HG03342 (cell line): ENCODE results near the gene OR52M1.
"Not testable (repeated sequence)": the region's sequence is repeated elsewhere in the genome, so short reads cannot be mapped to it uniquely, and the experiment has no call there.

Experiments
- ATAC-seq: cut with Tn5 transposase; IDR thresholded peaks from one replicate; pipeline ENCODE4 v1.9.1; 2021; ENCODE audit warnings: mild to moderate bottlenecking, moderate library complexity; ENCODE audit not compliant: unreplicated experiment

OR52M1 gene, protein sequence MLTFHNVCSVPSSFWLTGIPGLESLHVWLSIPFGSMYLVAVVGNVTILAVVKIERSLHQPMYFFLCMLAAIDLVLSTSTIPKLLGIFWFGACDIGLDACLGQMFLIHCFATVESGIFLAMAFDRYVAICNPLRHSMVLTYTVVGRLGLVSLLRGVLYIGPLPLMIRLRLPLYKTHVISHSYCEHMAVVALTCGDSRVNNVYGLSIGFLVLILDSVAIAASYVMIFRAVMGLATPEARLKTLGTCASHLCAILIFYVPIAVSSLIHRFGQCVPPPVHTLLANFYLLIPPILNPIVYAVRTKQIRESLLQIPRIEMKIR

DNA sequence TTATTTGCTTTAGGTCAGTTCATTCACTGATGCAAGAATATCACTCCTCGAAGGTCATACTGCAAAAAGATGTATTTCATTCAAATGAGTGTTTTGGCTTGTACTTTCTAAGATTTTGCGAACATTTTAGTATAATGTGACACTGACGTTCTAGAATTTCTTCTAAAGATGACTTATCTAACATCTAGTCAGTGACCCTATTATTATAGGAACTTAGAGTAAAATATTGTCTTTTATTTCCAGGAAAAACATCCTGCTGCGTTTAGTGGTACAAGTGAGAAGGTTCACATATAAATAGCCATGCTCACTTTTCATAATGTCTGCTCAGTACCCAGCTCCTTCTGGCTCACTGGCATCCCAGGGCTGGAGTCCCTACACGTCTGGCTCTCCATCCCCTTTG is at the start of gene OR52M1:
TSS of gene OR52M1 (plus strand) at position 301 of the 400 bp plus-strand sequence. CDS start at position 301, 0 bp downstream.
- ATAC-seq: no peak

DNA sequence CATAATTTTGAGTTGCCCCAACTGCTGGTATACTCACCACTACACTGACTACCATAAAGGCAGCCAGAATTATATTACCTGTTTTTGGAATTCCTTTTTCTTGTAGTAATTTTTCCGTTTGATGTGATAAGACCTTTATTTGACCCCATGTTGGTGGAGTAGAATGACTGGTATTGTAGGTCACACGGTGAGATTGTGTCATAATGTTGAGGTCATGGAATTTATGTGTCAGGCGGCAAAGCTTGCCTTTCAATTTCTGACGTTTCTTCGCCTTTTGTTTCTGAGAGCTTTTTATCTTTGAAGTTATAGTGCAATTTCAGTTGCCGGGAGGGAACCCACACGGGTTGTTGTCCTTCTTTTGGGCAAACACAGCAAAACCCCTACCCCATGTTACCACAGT is 49.5 kb upstream of the OR52M1 start:
- no peak for ATAC-seq

DNA sequence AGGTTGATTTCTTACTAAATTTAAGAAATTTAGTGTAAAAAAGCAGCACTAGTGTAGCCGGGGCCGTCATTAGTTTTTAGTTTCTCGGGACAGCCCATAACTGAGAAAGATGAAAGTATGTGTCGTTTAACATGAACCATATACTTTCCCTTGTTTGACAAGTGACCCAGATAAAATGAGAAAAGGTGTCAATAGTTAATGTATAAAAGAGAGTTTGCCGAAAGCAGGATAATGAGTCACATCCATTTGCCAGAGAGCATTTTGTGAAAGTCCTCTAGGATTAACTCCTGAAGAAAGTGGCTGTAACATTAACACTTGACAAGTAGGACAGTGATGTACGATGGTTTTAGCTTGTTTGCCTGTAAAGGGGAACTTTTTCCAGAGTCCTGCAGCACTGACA is 49.0 kb upstream of the OR52M1 start:
- no peak for ATAC-seq

DNA sequence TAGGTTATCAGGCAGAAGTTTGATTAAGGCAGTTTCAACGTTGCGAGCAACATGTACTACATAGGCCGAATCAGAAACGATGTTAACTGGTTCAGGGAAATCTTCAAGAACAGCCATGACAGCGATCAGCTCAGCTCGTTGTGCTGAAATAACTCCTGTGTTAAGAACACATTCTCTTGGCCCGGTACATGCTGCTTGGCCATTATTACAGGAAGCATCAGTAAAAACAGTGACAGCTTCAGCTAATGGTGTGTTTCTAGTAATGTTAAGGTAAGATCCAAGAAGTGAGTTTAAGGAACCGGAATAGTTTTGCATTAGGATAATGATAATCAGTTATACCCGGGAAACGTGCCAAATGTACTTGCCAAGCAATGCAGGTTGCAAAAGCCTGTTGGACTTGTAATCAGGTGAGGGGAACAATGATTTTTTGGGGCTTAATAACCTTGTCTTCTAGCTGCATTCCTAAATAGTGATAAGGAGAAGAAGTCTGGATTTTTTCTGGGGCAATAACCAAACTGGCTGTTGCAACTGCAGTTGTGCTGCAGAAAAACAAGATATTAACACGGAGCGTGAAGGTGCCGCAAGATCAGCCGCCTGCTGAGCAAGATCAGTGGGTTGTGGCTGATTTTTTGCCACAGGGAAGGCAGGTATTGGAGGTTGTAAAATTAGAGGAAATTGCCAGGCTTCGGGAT is 48.3 kb upstream of the OR52M1 start:
- no peak for ATAC-seq

DNA sequence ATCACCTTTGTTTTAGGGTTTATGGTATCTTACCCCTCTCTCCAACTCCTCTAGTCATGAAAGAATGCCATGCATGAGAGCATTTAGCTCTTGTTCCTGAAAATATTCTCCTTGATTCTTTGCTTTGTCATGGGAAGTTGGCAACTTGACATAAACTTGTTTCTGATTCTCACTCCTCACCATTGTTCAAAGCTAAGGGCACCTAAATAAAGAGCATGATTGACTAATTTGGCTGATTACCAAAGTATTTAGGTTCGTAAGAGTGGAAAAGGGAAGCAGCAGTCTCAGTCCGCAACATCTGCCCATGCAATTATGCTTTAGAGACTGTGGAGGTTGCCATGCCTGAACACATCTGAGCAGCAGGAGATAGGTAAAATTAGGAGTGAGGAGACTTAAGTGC is 36.1 kb upstream of the OR52M1 start:
- no peak for ATAC-seq

DNA sequence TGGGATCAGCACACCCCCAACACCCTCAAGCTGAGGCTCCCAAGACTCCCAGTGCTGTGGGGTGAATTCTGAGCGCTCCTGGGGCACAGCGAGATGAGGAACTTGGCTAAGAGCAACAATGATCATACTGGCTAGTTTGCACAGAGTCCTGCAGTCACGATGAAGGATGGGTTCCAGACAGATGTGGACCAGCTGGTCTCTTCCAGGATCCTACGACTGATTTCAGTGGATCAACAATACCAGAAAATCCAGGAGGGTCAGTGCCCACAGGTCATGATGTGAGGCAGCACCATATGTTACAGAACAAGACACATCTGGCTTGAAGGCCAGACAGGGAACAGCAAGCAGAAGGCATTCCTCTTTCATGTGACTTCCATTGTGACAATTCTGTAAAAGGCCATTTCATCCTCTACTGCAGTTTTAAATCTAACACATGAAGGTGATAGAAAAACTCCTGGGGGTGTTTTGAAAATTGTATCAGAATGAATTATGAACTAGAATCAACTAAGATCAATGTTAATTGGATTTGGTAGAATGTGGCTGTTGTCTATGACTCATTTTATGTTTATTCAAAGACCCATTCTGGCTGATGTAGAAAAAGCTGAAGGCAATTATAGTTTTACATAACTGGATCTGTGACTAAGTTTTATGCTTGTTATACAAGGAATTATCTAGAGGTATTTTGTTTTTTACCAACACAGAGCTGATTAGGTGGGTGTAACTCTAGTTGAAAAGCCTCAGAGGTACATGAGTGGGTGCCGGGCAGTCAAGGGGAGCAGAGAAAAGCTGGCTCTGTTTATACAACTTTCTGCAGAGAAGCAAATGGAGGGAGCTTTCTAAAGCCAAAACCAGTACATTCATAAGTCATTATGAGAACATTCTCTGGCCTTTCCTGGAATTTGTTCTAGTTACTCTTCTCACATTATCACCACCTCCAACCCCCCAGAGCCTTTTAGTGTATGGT is 33.4 kb upstream of the OR52M1 start:
- no peak for ATAC-seq

DNA sequence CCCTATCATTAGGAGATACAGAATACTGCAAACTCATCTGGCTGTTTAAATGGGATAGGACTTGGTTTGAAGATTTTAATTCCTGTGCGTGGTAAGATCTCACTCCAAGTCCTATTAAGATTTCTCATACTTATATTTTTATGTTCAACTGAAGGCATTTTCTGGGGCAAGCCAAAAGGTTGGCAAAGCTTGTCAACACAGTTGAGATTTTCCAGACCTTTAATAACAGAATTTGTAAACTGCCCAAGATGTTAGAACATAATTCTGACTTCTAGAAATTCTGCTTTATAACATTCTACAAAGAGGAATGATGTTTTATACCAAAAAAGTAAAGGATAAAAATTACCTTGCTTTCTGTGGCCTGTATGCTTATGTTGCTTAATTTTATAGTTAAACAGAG is 30.8 kb upstream of the OR52M1 start:
- ATAC-seq: no peak

DNA sequence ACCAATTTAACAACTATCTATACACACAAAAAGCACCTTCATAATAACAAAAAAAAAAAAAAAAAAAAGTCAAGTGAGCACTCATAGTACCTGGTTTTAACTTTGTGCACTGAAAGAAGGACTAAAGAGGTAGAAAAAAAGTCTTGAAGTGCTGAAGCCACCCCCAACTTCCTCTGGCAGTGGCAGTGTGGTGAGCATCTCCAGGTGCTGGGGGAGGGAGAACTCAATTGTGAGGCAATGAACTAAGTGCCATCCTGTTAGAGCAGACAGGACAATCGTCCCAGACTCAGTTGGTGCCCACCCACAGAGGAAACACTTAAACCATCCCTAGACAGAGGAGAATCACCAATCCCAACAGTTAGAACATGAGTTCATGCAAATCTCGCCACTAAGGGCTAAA is 22.7 kb upstream of the OR52M1 start:
- ATAC-seq: no peak

DNA sequence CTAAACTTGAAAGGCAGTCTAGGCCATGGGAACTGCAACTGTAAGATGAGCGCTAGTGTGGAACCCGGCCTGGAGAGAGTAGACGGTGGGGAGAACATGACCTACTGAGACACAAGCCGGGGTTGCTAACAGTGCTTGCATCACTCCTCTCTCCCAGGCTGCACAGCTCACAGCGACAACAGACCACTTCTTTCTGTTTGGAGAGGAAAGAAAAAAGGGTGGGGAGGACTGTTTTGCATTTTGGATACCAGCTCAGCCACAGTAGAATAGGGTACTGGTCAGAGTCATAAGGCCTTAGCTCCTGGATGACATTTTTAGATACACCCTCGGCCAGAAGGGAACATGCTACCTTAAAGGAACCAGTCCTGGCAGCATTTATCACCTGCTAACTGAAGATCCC is 22.2 kb upstream of the OR52M1 start:
- ATAC-seq: no peak

DNA sequence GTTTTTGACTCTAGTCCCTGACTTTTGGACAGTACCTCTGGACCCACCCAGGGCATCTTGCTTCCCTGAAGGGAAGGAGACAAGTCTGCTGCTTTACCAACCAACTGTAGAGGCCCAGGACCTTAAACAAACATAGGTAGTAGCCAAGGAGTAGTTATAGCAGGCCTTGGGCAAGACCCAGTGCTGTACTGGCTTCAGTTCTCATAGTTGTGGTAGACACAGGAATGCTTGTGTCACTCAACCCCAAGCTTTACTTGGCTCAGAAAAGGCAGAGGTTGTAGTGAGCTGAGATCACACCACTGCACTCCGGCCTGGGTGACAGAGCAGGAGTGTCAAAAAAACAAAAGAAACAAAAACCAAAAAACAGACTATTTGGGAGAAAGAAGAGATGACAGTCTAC is 21.3 kb upstream of the OR52M1 start:
- no peak for ATAC-seq

DNA sequence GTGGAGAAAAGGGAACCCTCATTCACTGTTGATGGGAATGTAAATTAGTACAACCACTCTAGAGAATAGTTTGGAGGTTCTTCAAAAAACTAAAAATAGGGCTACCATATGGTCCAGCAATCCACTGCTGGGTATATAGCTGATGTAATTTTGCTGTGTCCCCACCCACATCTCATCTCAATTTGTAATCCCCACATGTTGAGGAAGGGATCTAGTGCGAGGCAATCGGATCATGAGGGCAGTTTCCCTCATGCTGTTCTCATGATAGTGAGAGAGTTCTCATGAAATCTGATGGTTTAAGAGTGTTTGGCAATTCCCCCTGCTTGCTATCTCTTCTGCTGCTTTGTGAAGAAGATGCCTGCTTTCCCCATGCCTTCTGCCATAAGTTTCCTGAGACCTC is 17.1 kb upstream of the OR52M1 start:
- no peak for ATAC-seq

DNA sequence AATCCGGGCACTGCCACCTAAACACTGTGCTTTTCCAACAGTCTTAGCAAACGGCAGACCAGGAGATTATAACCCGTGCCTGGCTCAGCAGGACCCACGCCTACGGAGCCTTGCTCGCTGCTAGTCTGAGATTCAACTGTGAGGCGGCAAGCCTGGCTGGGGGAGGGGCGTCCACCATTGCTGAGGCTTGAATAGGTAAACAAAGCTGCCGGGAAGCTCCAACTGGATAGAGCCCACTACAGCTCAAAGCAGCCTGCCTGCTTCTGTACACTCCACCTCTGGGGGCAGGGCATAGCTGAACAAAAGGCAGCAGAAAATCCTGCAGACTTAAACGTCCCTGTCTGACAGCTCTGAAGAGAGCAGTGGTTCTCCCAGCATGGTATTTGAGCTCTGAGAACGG is 13.3 kb upstream of the OR52M1 start:
- not testable (repeated sequence) for ATAC-seq

DNA sequence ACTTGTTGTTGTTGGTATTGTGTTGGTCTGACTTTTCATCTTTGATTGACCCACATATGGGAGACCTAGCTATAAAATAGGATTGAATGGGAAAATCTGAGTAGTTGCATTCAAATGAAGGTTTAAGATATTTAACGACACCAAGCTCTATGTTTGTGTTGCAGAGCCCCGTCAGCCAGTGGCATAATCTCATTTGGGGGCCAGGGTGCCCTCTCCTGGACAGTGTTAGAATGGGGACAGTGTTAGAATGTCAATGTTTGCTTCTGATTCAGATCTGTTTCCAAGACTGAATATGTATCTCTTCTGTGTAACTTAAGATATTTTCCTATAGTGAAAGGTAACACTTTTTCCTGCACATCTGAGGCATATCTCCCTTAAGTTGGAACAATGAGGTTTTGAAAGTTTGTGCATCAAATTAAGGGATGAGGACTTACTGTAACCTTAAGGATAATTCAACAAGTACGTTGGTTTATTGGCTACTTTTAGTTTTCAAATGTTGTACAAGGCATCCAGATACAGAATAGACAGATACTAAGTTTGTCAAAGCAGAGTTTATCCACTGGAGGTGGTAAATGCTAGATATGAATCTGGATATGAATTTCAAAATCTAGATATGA is 5.3 kb upstream of the OR52M1 start:
- ATAC-seq: peak; percentile 85

DNA sequence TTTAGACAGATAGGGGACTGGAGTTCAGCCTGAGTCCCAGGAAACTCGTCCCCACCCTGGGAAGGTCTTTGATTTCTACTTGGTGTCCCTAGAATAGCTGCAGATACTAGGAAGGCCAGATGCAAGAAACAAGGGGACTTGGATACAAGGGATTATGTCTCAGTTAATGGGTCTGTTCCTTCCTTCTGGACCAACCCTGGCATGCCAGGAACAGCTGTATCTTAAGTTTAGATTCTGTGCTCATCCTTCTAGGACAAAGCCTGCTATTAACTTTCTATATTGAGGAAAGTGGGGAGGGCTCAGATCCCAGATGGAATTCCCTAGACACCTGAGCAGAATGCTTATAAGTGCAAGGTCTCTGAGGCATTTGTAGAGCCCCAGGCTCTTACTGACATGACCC is 3.9 kb upstream of the OR52M1 start:
- ATAC-seq: no peak

DNA sequence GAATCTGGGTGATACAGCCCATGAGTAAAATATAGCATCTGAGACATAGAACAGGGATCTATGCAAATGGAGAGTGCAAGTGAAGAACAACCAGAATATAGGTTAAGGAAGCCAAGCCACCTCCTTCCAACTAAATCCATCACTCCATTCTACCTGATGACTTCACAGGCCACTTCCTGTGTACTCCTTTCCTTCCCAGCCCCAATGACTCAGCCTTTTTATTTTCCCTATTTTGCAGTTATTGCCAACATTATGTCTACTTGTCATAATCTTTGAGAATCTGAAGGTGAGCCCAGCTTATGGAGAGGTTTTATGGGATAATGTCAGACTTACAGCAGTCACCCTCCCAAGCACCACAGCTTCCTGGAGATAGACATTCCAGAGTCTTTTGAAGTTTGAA is 1.4 kb upstream of the OR52M1 start:
- ATAC-seq: no peak

DNA sequence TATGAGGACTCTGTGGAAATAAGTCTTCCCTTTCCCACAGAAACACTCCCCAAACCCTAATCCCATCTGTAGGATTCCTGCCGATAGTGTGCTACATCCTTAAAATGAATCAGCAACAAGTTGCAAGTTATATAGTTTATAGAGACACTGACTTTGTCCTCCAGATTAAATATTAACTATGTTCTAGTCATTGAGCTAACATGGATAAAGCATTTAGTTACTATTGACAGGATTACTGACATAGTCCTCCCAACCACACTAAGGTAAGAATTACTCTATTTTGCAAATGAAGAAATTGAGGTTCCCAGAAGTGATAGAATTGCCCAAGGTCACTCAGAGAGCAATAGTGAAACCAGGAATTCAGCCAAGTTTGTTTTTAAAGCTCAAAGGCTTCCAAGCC is 1.9 kb downstream of the OR52M1 start:
- ATAC-seq: no peak

DNA sequence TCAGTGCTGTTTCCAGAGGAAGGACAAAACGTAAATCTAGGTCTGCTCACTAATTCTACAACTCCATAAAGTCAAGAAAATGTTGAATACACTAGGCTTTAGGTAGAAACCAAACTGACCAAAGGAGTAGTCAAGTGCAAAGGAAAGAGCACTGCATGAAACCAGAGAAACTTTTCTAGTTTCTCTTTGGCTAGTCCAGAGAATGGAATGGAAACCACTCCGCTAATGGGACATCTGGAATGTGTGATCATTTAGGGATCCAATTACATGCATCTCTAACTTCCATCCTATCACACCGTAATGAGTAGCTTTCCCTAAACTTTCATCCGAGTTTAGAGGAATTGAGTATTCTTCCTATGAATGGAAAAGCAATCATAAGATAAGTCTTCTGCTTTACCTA is 2.4 kb downstream of the OR52M1 start:
- ATAC-seq: no peak

DNA sequence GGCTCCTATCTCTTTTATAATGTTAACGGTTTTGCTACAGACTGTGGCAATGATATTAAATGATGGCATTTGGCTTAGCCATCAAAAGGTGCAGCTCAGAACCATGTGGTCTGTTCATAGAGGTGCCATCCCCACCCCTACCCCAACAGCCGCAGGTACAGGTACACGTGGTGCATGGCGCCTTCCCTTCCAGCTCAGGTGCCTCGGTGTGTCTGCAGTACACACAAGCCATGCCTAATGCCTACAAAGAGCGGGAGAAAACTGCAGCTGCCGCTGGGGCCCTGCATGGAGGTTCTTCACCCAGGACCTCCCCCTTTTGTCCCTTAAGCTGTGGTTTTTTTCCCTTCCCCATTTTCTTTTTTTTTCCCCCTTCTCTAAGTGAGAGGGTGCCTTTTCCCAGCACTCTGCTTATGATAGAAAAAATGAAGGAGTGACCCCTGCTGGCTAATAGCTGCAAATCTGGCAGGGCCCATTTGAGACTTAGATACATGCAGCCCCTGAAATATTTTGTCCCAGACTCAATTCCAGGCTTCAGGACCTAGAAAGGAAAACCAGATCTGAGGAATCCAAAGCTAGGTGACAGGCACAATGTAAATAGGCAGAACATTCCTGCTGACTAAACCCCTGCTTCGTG is 6.5 kb downstream of the OR52M1 start:
- no peak for ATAC-seq

DNA sequence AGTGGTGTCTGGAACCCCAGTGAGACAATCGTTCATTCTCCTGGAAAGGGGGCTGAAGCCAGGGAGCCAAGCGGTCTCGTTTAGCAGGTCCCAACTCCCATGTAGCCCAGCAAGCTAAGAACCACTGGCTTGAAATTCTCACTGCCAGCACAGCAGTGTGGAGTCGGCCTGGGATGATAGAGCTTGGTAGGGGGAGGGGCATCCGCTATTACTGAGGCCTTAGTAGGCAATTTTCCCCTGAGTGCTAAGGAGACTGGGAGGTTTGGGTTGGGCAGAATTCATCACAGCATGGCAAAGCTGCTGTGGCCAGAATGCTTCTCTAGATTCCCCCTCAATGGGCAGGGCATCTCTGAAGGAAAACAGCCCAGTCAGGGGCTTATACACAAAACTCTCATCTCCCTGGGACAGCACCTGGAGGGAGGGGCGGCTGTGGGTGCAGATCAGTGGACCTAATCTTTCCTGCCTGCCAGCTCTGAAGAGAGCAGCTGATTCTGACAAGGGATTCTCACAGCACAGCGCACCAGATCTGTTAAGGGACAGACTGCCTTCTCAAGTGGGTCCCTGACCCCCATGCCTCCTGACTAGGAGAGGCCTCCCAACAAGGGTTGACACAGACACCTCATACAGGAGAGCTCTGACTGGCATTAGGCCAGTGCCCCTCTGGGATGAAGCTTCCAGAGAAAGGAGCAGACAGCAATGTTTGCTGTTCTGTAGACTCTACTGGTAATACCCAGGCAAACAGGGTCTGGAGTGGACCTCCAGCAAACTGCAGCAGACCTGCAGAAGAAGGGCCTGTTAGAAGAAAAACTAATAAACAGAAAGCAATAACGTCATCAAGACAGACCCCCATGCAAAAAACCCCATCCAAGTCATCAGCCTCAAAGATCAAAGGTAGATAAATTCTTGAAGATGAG is 14.8 kb downstream of the OR52M1 start:
- ATAC-seq: no peak

DNA sequence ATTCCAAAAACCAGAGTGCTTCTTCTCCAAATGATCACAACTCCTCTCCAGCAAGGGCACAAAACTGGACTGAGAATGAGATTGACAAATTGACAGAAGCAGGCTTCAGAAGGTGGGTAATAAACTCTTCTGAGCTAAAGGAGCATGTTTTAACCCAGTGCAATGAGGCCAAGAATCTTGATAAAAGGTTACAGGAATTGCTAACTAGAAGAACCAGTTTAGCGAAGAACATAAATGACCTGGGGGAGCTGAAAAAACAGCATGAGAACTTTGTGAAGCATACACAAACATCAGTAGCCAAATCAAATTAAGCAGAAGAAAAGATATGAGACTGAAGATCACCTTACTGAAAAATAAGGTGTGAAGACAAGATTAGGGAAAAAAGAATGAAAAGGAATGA is 15.5 kb downstream of the OR52M1 start:
- ATAC-seq: no peak
